WTC11 (cell line): ENCODE data around the gene EEFSEC.

Source experiments
- ESRRA ChIP-seq: sonication (generic); formaldehyde crosslinking; IDR thresholded peaks from 2 replicates; pipeline ENCODE4 v1.8.1; 2022; ENCODE audit warnings: mild to moderate bottlenecking, missing genetic modification reagents, borderline replicate concordance
- MLX ChIP-seq: sonication (generic); formaldehyde crosslinking; IDR thresholded peaks from 2 replicates; pipeline ENCODE4 v1.8.1; 2023; ENCODE audit warnings: mild to moderate bottlenecking, missing genetic modification reagents, moderate library complexity
- MXD4 ChIP-seq: fragments of 250-450 bp; sonication (Bioruptor Pico); IDR thresholded peaks from 2 replicates; pipeline ENCODE4 v1.8.0; 2021; ENCODE audit warnings: mild to moderate bottlenecking, moderate library complexity, borderline replicate concordance
- PRDM15 ChIP-seq: sonication (generic); formaldehyde crosslinking; IDR thresholded peaks from 2 replicates; pipeline ENCODE4 v1.8.0; 2022; ENCODE audit warnings: missing genetic modification reagents
- STAT6 ChIP-seq: sonication (generic); formaldehyde crosslinking; conservative IDR thresholded peaks from 2 replicates; pipeline ENCODE4 v1.8.1; 2023; ENCODE audit warnings: mild to moderate bottlenecking, low read depth, missing genetic modification reagents, moderate library complexity
- ZNF138 ChIP-seq: sonication (generic); formaldehyde crosslinking; conservative IDR thresholded peaks from 2 replicates; pipeline ENCODE4 v1.8.1; 2022; ENCODE audit warnings: mild to moderate bottlenecking, moderate library complexity, missing genetic modification reagents
- ZNF423 ChIP-seq: fragments of 250-450 bp; sonication (Bioruptor Pico); IDR thresholded peaks from 2 replicates; pipeline ENCODE4 v2.1.2; 2022; ENCODE audit warnings: mild to moderate bottlenecking, moderate library complexity
- TF ChIP-seq, protein P1 (sequence below): fragments of 200-600 bp; IDR thresholded peaks from 2 replicates; pipeline ENCODE4 v1.8.0; 2022; ENCODE audit warnings: antibody characterized with exemption
- TF ChIP-seq, protein P2 (sequence below): sonication (generic); formaldehyde crosslinking; IDR thresholded peaks from 2 replicates; pipeline ENCODE4 v1.8.1; 2022; ENCODE audit warnings: low read depth, missing genetic modification reagents, borderline replicate concordance

DNA sequence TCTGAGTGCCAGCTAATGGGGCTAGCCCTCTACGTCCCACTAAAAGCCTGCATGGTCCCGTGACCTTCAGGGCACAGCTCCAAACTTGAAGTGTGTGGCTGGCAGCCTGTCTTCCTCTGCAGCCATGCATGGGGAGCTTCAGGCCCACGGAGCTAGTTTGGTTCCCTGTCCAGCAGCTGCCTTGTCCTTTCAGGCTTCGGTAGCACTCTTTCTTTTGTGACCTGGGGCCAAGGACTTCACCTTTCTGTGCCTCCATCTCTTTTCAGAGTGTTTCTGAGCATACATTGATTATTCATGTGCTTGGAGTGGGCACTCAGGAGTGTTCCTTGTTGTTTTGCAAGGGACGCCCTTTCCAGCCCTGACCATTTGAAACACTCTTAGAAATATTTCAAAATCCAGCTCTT, 158.2 kb downstream of the EEFSEC start:
- TF ChIP-seq, protein P1, sequence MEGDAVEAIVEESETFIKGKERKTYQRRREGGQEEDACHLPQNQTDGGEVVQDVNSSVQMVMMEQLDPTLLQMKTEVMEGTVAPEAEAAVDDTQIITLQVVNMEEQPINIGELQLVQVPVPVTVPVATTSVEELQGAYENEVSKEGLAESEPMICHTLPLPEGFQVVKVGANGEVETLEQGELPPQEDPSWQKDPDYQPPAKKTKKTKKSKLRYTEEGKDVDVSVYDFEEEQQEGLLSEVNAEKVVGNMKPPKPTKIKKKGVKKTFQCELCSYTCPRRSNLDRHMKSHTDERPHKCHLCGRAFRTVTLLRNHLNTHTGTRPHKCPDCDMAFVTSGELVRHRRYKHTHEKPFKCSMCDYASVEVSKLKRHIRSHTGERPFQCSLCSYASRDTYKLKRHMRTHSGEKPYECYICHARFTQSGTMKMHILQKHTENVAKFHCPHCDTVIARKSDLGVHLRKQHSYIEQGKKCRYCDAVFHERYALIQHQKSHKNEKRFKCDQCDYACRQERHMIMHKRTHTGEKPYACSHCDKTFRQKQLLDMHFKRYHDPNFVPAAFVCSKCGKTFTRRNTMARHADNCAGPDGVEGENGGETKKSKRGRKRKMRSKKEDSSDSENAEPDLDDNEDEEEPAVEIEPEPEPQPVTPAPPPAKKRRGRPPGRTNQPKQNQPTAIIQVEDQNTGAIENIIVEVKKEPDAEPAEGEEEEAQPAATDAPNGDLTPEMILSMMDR, result no peak
- TF ChIP-seq MLX (CRISPR knock-in tag), result no peak
- TF ChIP-seq MXD4 (CRISPR knock-in tag), result no peak
- no peak for TF ChIP-seq STAT6 (CRISPR knock-in tag)
- TF ChIP-seq, protein P2, sequence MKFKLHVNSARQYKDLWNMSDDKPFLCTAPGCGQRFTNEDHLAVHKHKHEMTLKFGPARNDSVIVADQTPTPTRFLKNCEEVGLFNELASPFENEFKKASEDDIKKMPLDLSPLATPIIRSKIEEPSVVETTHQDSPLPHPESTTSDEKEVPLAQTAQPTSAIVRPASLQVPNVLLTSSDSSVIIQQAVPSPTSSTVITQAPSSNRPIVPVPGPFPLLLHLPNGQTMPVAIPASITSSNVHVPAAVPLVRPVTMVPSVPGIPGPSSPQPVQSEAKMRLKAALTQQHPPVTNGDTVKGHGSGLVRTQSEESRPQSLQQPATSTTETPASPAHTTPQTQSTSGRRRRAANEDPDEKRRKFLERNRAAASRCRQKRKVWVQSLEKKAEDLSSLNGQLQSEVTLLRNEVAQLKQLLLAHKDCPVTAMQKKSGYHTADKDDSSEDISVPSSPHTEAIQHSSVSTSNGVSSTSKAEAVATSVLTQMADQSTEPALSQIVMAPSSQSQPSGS (CRISPR knock-in tag), result no peak
- no peak for TF ChIP-seq ZNF423
- TF ChIP-seq ESRRA (CRISPR knock-in tag), result no peak
- TF ChIP-seq PRDM15 (CRISPR knock-in tag), result no peak
- no peak for TF ChIP-seq ZNF138 (CRISPR knock-in tag)
